Suprapubic skin (tissue), 4 donors: Measurements from ENCODE around the gene LRRC47.

ENCODE experiments used
- EP300 ChIP-seq: sonication (generic); formaldehyde crosslinking; IDR thresholded peaks from one replicate; pipeline ENCODE4 v1.6.1; 2017; ENCODE audit warnings: antibody characterized with exemption
- POLR2A ChIP-seq, 2 donors: fragments of 450-650 bp; IDR thresholded peaks; one replicate each; pipeline ENCODE4 v1.6.1; 2017; ENCODE audit warnings: antibody characterized with exemption in 2 of 2, mild to moderate bottlenecking in 2 of 2, moderate library complexity in 2 of 2
- POLR2AphosphoS5 ChIP-seq, 3 donors: sonication (generic); formaldehyde crosslinking; IDR thresholded peaks; one replicate each; pipeline ENCODE4 v1.6.1; 2017; ENCODE audit warnings: antibody characterized with exemption in 3 of 3
- TF ChIP-seq, protein P1 (sequence below), 2 donors: fragments of 200-600 bp in 1 of 2; fragments of 450-650 bp in 1 of 2; sonication (generic) in 1 of 2; IDR thresholded peaks; one replicate each; pipeline ENCODE4 v1.5.1; 2016 to 2019; ENCODE audit warnings: antibody characterized with exemption in 2 of 2, mild to moderate bottlenecking in 1 of 2, moderate library complexity in 1 of 2

DNA sequence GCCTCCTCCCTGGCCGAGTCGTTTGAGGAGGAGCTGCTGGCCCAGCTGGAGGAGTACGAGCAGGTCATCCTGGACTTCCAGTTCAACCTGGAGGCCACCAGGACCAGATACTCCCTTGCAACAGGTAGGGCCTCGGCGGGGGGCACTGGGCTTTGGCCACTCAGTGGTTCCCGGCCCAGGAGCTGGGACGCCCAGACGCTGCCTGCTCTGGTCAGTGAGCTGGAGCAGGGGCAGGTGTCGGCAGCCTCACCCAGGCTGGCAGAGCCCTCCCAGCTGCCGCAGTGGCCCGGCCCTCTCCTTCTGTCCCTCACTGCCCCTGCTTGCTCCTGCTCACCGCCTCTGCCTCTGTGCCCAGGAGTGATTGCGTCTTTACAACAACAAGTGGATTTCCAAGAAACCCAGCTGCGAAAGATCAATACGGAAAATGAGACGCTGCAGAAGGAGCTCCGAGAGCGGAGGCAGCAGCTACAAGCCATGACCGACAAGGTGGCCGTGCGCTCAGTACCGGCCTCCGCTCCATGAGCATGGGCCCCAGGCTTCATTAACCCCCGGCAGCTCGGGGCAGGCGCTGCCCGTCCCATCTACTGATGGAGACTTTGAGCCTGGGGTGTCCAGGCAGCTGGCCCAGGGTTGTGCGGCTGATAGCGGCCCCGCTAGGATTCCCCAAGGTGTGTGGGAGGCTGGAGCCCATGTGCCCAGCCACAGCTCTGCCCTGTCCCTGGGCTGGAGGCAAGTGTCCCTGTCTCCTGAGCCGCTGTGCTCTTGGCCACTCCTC is 32.8 kb downstream of the LRRC47 start:
- TF ChIP-seq, protein P1, sequence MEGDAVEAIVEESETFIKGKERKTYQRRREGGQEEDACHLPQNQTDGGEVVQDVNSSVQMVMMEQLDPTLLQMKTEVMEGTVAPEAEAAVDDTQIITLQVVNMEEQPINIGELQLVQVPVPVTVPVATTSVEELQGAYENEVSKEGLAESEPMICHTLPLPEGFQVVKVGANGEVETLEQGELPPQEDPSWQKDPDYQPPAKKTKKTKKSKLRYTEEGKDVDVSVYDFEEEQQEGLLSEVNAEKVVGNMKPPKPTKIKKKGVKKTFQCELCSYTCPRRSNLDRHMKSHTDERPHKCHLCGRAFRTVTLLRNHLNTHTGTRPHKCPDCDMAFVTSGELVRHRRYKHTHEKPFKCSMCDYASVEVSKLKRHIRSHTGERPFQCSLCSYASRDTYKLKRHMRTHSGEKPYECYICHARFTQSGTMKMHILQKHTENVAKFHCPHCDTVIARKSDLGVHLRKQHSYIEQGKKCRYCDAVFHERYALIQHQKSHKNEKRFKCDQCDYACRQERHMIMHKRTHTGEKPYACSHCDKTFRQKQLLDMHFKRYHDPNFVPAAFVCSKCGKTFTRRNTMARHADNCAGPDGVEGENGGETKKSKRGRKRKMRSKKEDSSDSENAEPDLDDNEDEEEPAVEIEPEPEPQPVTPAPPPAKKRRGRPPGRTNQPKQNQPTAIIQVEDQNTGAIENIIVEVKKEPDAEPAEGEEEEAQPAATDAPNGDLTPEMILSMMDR (IDR thresholded peaks at IDR 0.05): no peak
- TF ChIP-seq EP300 (no peak), POLR2A (IDR thresholded peaks at IDR 0.05) (no peak), POLR2AphosphoS5 (IDR thresholded peaks at IDR 0.05) (no peak)
